ENCODE results near the gene ZCCHC10. TPM values are rescaled to one million over a fixed set of nuclear protein-coding genes. Genes with fewer than 3 reads are reported as not detected.

The ZCCHC10 gene
- total and polyA plus RNA-seq, 9 of the 15 experiments (the other 6 are each of a cell fraction or from before 2014, with no cell fraction given) = 11.9 to 146 (median 51.8) TPM

DNA sequence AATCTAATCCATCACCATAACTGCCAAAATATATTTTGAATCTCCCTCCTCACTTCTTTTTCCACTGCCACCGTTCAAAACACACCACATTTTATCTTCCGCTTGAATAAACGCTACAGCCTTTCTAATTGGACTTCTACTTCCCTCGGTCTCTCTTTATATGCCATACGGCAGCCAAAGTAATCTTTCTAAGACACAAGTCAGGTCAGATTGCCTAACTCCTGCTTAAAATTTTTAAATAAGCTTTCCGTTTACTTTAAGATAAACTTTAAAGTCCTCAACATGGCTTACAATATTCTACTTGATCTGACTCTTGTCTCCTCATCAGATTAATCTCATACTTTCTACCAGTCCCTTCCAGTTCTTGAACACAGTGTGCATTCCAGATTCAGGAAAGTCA lies 72.6 kb downstream of the ZCCHC10 start (continued):
- TF ChIP-seq HDAC8 (tag; IDR thresholded peaks at IDR 0.05) = no peak
- no peak for TF ChIP-seq NR2C1 (IDR thresholded peaks at IDR 0.05)
- no peak for TF ChIP-seq NR2C1 (tag; IDR thresholded peaks at IDR 0.05)
- no peak for TF ChIP-seq XRCC3 (IDR thresholded peaks at IDR 0.05)
- no peak for TF ChIP-seq MCM3 (IDR thresholded peaks at IDR 0.05)
- TF ChIP-seq, protein P1, sequence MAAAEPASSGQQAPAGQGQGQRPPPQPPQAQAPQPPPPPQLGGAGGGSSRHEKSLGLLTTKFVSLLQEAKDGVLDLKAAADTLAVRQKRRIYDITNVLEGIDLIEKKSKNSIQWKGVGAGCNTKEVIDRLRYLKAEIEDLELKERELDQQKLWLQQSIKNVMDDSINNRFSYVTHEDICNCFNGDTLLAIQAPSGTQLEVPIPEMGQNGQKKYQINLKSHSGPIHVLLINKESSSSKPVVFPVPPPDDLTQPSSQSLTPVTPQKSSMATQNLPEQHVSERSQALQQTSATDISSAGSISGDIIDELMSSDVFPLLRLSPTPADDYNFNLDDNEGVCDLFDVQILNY (CRISPR knock-in tag; IDR thresholded peaks at IDR 0.05) = no peak
- no peak for TF ChIP-seq PTBP1 (IDR thresholded peaks at IDR 0.05; ENCODE audit: low read depth, low read length)
- TF ChIP-seq ZNF184 (CRISPR knock-in tag; IDR thresholded peaks at IDR 0.05) = no peak
- TF ChIP-seq MEF2A (IDR thresholded peaks at IDR 0.05; ENCODE audit: control insufficient read depth, low read depth, low read length) = no peak

DNA sequence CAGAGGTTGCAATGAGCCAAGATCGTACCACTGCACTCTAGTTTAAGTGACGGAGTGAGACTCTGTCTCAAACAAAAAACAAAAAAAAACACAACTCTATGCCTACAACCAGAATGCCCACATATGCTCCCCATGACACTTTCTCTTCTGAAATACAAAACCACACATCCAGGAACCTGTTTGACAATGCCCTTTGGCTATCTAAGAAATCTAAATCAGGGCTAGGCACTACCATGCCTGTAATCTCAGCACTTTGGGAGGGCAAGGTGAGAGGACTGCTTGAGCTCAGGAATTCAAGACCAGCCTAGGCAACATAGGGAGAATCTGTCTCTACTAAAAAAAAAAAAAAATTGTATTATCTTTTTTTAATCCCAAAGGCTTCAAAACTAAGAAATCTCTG lies 73.5 kb downstream of the ZCCHC10 start:
- peaks cover 83% of the 10 kb centered on the region for H3K79me2 ChIP-seq (ENCODE audit: control insufficient read depth, insufficient read depth, low read length)
- in situ Hi-C loops (cut with MboI) (no loop called here), intact Hi-C loops (cut with micrococcal nuclease) (no loop called here)
- no peaks in the 10 kb centered on the region for H3K9me3 ChIP-seq (replicated peaks; ENCODE audit: control insufficient read depth, insufficient read depth, low read depth, low read length)
- no peak for ATAC-seq
- no TSS peak for BruUV-seq (replicated peaks)
- ChIA-PET POLR2A (interaction anchor here (0.8 to 2.9 kb wide), 3 partner anchors 10 to 465 kb away, joined by 4 to 12 read pairs (median 5); no protein-coding TSS in a partner anchor), CTCF (ENCODE audit: low intra/inter-chr PET ratio) (interaction anchor here (0.6 kb wide), 1 partner anchor 14 kb away, joined by 3 read pairs; no protein-coding TSS in a partner anchor)
- no peak overlapping the region for H3K9ac ChIP-seq (ENCODE audit: insufficient read depth in 1 of 2, low read depth in 2 of 2, low read length in 2 of 2)
- FAIRE-seq = no peak
- no peak overlapping the region for H2AFZ ChIP-seq (ENCODE audit: low read depth, low read length)
- WGBS (ENCODE audit: insufficient coverage, low coverage, missing lambda C conversion rate) = 100% methylated on average over 2 of the region's 2 CpGs
- peaks cover 0 to 10% of the 10 kb centered on the region in 2 experiments; a peak in 3 of 5 replicates for H3K4me1 ChIP-seq (replicated peaks in 1 of 2; ENCODE audit: control insufficient read depth in 2 of 2, insufficient read depth in 2 of 2, low read length in 2 of 2)
- no peak overlapping the region for H3K4me3 ChIP-seq
- DNase-seq (ENCODE audit: extremely low read depth in 1 of 4, low spot score in 3 of 4) = no peak
- peaks cover 7% of the 10 kb centered on the region for H3K9me1 ChIP-seq (ENCODE audit: control insufficient read depth, insufficient read depth, low read length)
- H3K4me2 ChIP-seq (ENCODE audit: insufficient read depth, low read length) = no peak overlapping the region
- H3K27me3 ChIP-seq (ENCODE audit: control insufficient read depth in 2 of 2, insufficient read depth in 2 of 2, low read length in 2 of 2) = no peaks in the 10 kb centered on the region
- peaks cover 7% of the 10 kb centered on the region; the same call in 1 of the 2 replicates for H4K20me1 ChIP-seq (replicated peaks; ENCODE audit: control insufficient read depth, insufficient read depth, low read length)
- H3K36me3 ChIP-seq (ENCODE audit: control insufficient read depth, insufficient read depth, low read length) = peaks cover 13% of the 10 kb centered on the region; the same call in 2 of the 3 replicates
- H3K27ac ChIP-seq (ENCODE audit: extremely low read depth, low read depth, low read length) = no peak overlapping the region
- TF ChIP-seq ZNF347 (CRISPR knock-in tag; IDR thresholded peaks at IDR 0.05; ENCODE audit: low read depth) = no peak
- no peak for TF ChIP-seq ARID1B (IDR thresholded peaks at IDR 0.05)
- no peak for TF ChIP-seq KAT2B (IDR thresholded peaks at IDR 0.05; ENCODE audit: low read depth, low read length)
- TF ChIP-seq SMARCC2 (IDR thresholded peaks at IDR 0.05; ENCODE audit: low read depth) = no peak
- TF ChIP-seq, protein P2, sequence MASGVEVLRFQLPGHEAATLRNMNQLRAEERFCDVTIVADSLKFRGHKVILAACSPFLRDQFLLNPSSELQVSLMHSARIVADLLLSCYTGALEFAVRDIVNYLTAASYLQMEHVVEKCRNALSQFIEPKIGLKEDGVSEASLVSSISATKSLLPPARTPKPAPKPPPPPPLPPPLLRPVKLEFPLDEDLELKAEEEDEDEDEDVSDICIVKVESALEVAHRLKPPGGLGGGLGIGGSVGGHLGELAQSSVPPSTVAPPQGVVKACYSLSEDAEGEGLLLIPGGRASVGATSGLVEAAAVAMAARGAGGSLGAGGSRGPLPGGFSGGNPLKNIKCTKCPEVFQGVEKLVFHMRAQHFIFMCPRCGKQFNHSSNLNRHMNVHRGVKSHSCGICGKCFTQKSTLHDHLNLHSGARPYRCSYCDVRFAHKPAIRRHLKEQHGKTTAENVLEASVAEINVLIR (CRISPR knock-in tag; IDR thresholded peaks at IDR 0.05) = no peak
- no peak for TF ChIP-seq RAD51 (IDR thresholded peaks at IDR 0.05; ENCODE audit: borderline replicate concordance, low read depth)
- TF ChIP-seq PTBP1 (IDR thresholded peaks at IDR 0.05; ENCODE audit: low read depth, low read length) = no peak
- no peak for TF ChIP-seq RBFOX2 (IDR thresholded peaks at IDR 0.05; ENCODE audit: low read depth, low read length)
- TF ChIP-seq, protein P3, sequence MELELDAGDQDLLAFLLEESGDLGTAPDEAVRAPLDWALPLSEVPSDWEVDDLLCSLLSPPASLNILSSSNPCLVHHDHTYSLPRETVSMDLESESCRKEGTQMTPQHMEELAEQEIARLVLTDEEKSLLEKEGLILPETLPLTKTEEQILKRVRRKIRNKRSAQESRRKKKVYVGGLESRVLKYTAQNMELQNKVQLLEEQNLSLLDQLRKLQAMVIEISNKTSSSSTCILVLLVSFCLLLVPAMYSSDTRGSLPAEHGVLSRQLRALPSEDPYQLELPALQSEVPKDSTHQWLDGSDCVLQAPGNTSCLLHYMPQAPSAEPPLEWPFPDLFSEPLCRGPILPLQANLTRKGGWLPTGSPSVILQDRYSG (tag; conservative IDR thresholded peaks at IDR 0.05; ENCODE audit: low read depth) = no peak
- TF ChIP-seq GABPB1 (CRISPR knock-in tag; IDR thresholded peaks at IDR 0.05) = no peak
